ENCODE results near the gene C3orf52. TPM values are rescaled to one million over a fixed set of nuclear protein-coding genes. Genes with fewer than 3 reads are reported as not detected.

The C3orf52 gene
- total and polyA plus RNA-seq, 2 donors (not counting 1 experiment from before 2014, with no cell fraction given), result 1.5 to 1.8 TPM

DNA sequence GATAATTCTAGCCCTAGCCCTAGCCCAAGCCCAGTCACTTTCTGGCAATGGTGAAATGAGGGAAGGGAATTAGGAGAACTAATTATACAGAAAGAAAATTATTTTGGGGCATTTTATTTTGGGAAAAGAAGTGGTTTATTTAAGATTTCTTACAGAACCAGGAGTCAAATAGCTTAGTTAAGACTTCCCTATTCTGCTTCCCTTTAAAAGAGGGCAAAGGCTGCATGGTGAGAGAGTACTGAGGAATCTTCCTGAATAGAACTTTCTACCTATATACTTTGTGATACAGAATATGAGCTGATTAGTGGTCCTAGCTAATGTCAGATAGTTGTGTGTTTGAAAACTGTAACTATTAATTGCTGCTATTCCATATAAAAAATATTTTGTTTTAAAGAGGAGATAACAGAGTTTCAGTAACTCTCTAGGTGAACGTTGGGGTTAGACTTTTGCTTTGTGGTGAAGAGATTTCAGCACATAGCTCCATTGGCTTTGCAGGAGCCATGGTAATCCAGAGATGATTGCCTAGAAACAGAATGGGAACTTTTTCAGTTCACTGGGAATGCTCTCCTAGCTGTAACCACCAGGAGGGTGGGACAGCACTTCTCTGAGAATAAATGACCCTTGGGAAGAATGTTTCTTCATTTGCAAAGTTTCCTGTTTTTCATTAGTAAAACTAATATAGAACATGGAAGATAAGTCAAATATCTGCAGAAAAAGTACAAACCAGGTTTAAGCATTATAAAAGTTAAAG, 52.2 kb downstream of the C3orf52 start:
- no peaks in the 10 kb centered on the region for H3K27me3 ChIP-seq (ENCODE audit: control insufficient read depth, insufficient read depth, low read length)
- H3K9ac ChIP-seq (ENCODE audit: insufficient read depth, low read length), result no peak overlapping the region
- no peaks in the 10 kb centered on the region for H3K9me3 ChIP-seq (ENCODE audit: control insufficient read depth, insufficient read depth, low read depth, low read length)
- H3K79me2 ChIP-seq (ENCODE audit: control insufficient read depth, insufficient read depth, low read length), result no peaks in the 10 kb centered on the region
- no peak overlapping the region for H2AFZ ChIP-seq (ENCODE audit: low read length)
- no peak overlapping the region for H3K27ac ChIP-seq (ENCODE audit: insufficient read depth, low read length)
- TF ChIP-seq, protein P1, sequence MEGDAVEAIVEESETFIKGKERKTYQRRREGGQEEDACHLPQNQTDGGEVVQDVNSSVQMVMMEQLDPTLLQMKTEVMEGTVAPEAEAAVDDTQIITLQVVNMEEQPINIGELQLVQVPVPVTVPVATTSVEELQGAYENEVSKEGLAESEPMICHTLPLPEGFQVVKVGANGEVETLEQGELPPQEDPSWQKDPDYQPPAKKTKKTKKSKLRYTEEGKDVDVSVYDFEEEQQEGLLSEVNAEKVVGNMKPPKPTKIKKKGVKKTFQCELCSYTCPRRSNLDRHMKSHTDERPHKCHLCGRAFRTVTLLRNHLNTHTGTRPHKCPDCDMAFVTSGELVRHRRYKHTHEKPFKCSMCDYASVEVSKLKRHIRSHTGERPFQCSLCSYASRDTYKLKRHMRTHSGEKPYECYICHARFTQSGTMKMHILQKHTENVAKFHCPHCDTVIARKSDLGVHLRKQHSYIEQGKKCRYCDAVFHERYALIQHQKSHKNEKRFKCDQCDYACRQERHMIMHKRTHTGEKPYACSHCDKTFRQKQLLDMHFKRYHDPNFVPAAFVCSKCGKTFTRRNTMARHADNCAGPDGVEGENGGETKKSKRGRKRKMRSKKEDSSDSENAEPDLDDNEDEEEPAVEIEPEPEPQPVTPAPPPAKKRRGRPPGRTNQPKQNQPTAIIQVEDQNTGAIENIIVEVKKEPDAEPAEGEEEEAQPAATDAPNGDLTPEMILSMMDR (conservative IDR thresholded peaks at IDR 0.05 in 1 of 2, IDR thresholded peaks at IDR 0.05 in 1 of 2; ENCODE audit: low read depth in 1 of 2, low read length in 2 of 2), result no peak
- no peak for TF ChIP-seq EZH2 (IDR thresholded peaks at IDR 0.05; ENCODE audit: low read length, missing control alignments)
- no peak overlapping the region for H3K4me3 ChIP-seq (replicated peaks in 1 of 4; ENCODE audit: control extremely low read depth in 1 of 4, insufficient read depth in 1 of 4, low read depth in 3 of 4, low read length in 4 of 4)
- H3K36me3 ChIP-seq (ENCODE audit: control insufficient read depth, insufficient read depth, low read length), result no peaks in the 10 kb centered on the region
- DNase-seq (ENCODE audit: low read depth in 2 of 2), result no peak
- H3K4me2 ChIP-seq (ENCODE audit: extremely low read depth, insufficient read depth, low read length), result no peak overlapping the region
- H4K20me1 ChIP-seq (ENCODE audit: control insufficient read depth, extremely low read depth, insufficient read depth, low read length), result no peaks in the 10 kb centered on the region
- no peaks in the 10 kb centered on the region for H3K4me1 ChIP-seq (ENCODE audit: control insufficient read depth, extremely low read depth, insufficient read depth, low read length)

DNA sequence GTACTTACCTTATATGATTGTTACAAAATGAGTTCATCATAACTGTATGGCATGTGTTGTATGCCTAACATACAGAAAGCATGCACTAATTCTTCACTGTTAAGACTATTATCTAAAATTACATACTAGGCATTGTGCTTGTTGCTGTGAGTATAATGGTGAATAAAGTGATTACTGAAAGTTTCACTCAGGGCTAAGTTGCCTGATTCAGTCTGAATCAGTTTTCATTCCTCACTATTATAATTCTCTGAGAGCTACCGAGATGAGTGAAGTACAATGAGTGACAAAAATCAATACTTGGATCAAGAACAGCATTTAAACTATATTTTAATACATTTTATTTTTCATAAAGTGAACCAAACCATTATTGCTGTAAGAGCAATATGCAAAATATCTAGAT, 54.4 kb downstream of the C3orf52 start:
- Histone ChIP-seq H2AFZ (ENCODE audit: low read length) (no peak overlapping the region), H3K4me1 (ENCODE audit: control insufficient read depth, extremely low read depth, insufficient read depth, low read length) (no peaks in the 10 kb centered on the region), H4K20me1 (ENCODE audit: control insufficient read depth, extremely low read depth, insufficient read depth, low read length) (no peaks in the 10 kb centered on the region), H3K4me3 (replicated peaks in 1 of 4; ENCODE audit: control extremely low read depth in 1 of 4, insufficient read depth in 1 of 4, low read depth in 3 of 4, low read length in 4 of 4) (no peak overlapping the region), H3K27ac (ENCODE audit: insufficient read depth, low read length) (no peak overlapping the region), H3K36me3 (ENCODE audit: control insufficient read depth, insufficient read depth, low read length) (no peaks in the 10 kb centered on the region), H3K79me2 (ENCODE audit: control insufficient read depth, insufficient read depth, low read length) (no peaks in the 10 kb centered on the region), H3K27me3 (ENCODE audit: control insufficient read depth, insufficient read depth, low read length) (no peaks in the 10 kb centered on the region), H3K4me2 (ENCODE audit: extremely low read depth, insufficient read depth, low read length) (no peak overlapping the region), H3K9ac (ENCODE audit: insufficient read depth, low read length) (no peak overlapping the region), H3K9me3 (ENCODE audit: control insufficient read depth, insufficient read depth, low read depth, low read length) (no peaks in the 10 kb centered on the region)
- no peak for TF ChIP-seq EZH2 (IDR thresholded peaks at IDR 0.05; ENCODE audit: low read length, missing control alignments)
- TF ChIP-seq, protein P1 (conservative IDR thresholded peaks at IDR 0.05 in 1 of 2, IDR thresholded peaks at IDR 0.05 in 1 of 2; ENCODE audit: low read depth in 1 of 2, low read length in 2 of 2), result no peak
- no peak for DNase-seq (ENCODE audit: low read depth in 2 of 2)

DNA sequence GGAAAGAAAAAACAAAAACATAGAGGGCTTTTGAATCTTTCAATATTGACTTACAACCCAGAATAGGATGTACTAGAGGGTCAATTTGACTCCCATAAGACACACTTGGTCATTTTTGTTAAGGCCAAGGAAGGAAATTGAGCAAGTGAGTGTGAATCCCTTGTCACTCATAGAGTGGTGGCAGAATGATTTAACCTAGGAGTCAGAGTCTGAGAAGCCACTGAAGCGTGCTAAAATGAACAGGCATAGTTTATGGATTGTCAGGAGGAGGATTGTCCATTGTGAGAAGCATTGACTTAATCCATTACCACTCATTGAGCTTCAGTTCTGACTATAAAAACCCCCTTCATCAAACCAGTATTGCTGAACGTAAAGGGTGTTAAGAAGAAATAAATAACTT, 55.1 kb downstream of the C3orf52 start:
- no peaks in the 10 kb centered on the region for H3K36me3 ChIP-seq (ENCODE audit: control insufficient read depth, insufficient read depth, low read length)
- DNase-seq (ENCODE audit: low read depth in 2 of 2), result no peak

More for the DNA sequence above, 55.1 kb downstream of the C3orf52 start:
- Histone ChIP-seq H3K79me2 (ENCODE audit: control insufficient read depth, insufficient read depth, low read length) (no peaks in the 10 kb centered on the region), H3K4me3 (replicated peaks in 1 of 4; ENCODE audit: control extremely low read depth in 1 of 4, insufficient read depth in 1 of 4, low read depth in 3 of 4, low read length in 4 of 4) (no peak overlapping the region), H3K27ac (ENCODE audit: insufficient read depth, low read length) (no peak overlapping the region), H3K4me2 (ENCODE audit: extremely low read depth, insufficient read depth, low read length) (no peak overlapping the region), H4K20me1 (ENCODE audit: control insufficient read depth, extremely low read depth, insufficient read depth, low read length) (no peaks in the 10 kb centered on the region), H3K9me3 (ENCODE audit: control insufficient read depth, insufficient read depth, low read depth, low read length) (no peaks in the 10 kb centered on the region), H3K27me3 (ENCODE audit: control insufficient read depth, insufficient read depth, low read length) (no peaks in the 10 kb centered on the region), H2AFZ (ENCODE audit: low read length) (no peak overlapping the region), H3K4me1 (ENCODE audit: control insufficient read depth, extremely low read depth, insufficient read depth, low read length) (no peaks in the 10 kb centered on the region), H3K9ac (ENCODE audit: insufficient read depth, low read length) (no peak overlapping the region)
- no peak for TF ChIP-seq EZH2 (IDR thresholded peaks at IDR 0.05; ENCODE audit: low read length, missing control alignments)
- TF ChIP-seq, protein P1 (conservative IDR thresholded peaks at IDR 0.05 in 1 of 2, IDR thresholded peaks at IDR 0.05 in 1 of 2; ENCODE audit: low read depth in 1 of 2, low read length in 2 of 2), result no peak

All from fibroblast of lung (primary cell).